Activated effector memory CD4-positive, alpha-beta T cell treated with anti-CD3 and anti-CD28 coated beads, Interleukin-2, amount 50 U/mL, for 16 hours (primary cell): ENCODE data around the gene XKR7.
"Not testable (repeated sequence)": the region's sequence is repeated elsewhere in the genome, so short reads cannot be mapped to it uniquely, and the experiment has no call there.

Experiments
- DNase-seq: peaks from one replicate; pipeline ENCODE4 v3.0.0-alpha.2; 2020

The XKR7 gene

DNA sequence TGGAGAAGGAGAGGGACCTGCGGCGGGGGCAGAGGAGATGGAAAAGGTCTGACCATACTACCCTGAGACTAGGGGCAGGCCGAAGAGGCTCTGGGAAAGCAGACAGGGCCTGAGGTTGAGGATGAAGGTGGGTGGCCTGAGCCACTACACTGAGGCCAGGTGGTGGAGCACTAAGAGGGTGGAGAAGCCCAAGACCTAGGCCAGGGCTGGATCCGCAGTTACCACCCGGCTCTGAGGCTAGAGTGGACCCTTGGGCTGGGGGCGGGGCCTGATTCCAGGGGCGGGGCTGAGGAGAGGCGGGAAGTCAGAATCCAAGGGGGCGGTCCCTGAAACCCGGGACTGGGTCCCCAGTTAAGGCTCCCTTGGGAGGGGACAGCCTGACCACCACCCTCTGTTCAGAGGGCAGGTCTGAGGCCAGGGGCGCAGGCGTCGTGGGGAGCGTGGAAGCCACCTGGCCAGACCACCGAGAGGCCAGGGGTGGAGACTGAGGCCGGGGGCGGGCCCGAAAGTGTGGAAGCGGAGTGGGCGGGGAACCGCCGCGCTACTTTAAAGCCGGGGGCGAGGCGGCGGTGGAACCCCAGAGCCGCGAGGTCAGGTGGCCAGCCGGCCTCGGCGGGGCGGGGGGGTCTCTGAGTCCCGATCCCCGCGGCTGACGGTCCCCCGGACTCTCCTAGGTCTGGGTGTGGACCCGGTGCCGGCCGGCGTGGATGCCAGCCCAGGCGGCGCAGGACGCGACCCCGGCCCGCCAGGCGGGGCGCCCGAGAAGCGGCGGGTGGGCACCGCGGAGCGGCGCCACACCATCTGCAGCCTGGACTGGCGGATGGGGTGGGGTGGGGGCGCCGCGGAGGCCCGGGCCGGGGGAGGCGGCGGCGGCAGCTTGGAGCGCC, 50.6 kb downstream of the XKR7 start:
- DNase-seq, result peak; percentile 79

DNA sequence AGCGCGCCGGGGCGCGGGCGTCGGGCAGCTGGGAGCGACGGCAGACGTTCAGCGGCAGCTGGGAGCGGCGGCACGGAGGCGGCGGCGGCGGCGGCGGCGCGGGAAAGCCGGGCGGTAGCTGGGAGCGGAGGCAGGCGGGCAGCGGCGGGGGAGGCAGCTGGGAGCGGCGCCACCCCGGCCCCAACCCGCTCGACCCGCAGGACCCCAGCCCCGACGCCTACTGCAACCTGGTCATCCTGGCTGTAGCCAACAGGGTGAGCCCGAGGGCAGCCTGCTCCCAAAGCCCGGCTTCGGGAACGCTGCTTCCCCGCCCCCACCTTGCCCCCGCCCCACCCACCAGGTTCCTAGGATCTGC, 51.2 kb downstream of the XKR7 start:
- no peak for DNase-seq

DNA sequence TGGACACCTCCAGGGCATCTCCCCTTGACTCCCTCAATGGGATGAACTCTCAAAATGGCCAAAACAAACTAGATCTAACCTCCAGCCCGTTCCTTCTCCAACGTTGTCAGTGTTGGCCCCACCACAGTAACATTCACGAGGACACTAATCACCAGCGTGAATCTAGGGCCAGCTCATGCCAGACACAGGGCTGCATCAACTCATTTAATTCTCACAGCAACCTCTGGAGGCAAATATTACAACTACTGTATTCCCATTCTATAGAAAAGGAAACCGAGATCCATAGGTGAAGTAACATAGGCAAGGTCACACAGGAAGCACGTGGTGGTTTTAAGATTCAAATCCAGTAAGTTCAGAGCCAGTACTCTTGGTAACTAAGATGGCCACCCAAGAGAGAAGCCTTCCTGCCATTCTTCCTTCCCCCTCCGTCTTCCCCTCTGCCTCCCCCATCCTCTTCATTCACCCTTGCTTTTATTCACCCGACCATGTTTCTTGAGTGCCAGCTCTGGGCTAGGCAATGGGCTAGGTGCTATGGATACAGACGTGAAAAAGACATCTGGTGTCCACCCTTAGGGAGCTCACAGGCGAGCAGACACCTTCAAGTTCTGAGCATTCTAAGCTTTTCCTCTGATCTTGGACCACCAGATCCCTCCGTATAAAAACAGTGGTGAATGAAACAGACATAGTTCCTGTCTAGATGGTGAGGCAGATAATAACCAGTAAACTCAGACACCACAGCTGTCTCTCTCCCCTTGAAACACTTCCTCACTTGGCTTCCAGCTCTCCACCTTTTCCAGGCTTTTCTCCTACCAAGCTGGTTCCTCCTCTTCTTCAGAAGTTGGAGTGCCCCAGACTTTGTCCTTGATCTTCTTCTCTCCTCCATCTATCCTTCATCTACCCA, 51.9 kb downstream of the XKR7 start:
- DNase-seq, result peak; percentile 60

DNA sequence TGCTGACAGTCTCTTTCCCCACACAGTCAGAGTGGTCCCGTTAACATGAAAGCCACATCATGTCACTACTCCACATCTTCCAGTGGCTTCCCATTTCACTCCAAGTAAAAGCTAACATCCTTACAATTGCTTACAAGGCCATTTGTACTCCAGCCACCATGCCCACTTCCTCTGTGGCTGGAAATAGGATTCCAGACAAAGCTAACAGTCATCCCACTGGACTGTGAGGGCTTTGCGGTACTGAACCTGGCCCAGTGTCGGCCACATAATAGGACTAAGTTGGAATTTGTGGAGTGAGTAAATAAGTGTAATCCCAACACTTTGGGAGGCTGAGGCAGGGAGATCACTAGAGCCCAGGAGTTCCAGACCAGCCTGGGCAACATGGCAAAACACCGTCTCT, 53.1 kb downstream of the XKR7 start:
- DNase-seq, result peak; percentile 19

DNA sequence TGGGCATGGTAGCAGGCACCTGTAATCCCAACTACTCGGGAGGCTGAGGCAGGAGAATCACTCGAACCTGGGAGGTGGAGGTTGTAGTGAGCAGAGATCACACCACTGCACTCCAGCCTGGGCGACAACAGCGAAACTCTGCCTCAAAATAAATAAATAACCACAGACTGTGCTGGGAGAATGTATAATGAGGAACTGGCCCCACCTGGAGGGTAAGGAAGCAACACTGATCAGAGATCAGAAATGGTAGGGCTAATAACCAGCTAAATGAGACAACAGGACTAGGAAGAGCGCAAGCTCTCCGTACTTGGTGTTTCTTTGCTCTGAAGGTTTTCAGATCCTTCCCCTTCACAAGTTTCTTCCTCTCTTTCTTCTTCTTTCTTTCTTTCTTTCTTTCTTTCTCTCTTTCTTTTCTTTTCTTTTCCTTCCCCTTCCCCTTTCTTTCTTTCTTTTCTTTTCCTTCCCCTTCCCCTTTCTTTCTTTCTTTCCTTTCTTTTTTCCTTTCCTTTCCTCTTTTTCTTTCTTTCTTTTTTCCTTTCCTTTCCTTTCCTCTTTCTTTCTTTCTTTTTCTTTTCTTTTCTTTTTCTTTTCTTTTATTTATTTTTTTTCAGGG, 56.8 kb downstream of the XKR7 start:
- DNase-seq, result no peak

DNA sequence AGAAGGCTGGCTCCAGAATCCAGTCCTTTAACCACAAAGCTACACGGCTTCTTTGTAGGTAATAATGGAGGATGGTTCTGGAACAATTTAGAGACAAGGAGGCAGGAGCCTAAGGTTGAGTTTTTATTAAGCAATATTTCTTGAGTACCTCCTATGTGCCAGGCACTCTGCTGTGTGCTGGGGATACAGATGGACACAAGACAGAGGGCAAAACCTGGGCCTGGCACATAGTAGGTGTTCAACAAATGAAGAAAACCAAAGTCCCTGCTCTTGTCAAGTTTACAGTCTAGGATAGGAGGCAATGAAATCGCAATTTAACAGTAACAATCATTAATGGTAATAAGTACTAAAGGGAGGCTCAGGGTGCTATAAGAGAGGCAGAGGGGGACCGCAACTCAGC, 59.7 kb downstream of the XKR7 start:
- no peak for DNase-seq

DNA sequence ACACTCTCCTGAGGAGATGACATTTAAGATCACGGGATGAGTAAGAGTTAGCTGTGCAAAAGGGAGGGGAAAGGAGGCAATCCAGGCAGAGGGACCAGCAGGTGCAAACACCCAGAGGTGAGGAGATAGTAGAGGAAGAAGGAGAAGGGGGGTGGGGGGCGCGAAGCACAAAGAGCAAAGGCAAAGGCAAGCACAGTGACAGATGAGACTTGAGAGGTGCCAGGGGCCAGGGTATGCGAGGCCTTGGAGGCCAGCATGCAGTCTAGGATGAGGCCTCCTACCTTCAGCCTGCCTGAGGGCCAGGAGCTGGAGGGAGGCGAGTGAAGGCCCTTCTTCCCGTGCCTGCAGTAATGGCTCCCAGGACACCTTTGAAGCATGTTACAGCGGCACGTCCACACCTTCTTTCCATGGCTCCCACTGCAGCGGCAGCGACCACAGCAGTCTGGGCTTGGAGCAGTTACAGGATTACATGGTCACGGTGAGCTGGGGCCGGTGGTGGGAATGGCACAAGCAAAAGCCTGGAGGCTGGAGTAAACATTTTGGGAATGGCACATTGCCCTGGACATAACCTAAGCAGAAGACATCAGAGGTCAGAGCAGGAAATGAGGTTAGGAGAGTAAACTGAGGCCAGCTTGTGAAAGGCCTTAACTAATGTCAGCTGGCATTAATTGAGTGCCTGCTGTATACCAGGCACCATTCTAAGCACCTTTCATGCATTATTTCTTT, 60.9 kb downstream of the XKR7 start:
- peak; percentile 34 for DNase-seq

DNA sequence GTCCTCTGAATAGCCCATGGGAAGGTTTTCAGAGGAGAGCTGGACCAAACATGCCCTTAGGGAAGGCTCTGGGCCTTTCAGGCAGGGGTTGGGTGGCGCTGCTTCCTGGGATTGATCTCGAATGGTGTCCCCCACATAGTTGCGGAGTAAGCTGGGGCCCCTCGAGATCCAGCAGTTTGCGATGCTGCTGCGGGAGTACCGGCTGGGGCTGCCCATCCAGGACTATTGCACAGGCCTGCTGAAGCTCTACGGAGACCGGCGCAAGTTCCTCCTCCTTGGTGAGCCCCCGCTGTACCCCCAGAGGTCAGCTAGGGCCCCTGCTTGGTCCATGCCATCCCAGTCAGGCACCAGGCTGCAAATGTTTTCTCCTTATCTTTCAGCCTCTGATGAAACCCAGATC, 61.6 kb downstream of the XKR7 start:
- no peak for DNase-seq

DNA sequence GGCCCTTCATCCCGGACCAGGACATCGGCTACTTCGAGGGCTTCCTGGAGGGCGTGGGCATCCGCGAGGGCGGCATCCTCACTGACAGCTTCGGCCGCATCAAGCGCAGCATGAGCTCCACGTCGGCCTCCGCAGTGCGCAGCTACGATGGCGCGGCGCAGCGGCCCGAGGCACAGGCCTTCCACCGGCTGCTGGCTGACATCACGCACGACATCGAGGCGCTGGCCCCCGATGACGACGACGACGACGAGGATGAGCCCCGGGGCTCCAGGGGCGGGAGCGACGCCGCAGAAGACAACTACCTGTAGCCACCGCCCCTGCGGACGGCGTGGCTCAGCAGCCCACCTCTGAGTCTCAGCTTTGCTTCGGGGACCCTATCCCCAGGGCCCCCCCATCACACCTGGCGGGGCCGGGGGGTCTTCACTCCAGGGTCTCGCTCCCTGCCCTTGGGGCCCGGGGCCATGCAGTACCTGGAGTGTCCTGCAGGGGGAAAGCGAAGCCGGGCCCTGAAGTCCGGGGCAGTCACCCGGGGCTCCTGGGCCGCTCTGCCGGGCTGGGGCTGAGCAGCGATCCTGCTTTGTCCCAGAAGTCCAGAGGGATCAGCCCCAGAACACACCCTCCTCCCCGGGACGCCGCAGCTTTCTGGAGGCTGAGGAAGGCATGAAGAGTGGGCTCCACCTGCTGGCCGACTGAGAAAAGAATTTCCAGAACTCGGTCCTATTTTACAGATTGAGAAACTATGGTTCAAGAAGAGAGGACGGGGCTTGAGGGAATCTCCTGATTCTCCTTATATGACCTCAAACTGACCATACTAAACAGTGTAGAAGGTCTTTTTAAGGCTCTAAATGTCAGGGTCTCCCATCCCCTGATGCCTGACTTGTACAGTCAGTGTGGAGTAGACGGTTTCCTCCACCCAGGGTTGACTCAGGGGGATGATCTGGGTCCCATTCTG, 63.3 kb downstream of the XKR7 start:
- DNase-seq, result peak; percentile 83

DNA sequence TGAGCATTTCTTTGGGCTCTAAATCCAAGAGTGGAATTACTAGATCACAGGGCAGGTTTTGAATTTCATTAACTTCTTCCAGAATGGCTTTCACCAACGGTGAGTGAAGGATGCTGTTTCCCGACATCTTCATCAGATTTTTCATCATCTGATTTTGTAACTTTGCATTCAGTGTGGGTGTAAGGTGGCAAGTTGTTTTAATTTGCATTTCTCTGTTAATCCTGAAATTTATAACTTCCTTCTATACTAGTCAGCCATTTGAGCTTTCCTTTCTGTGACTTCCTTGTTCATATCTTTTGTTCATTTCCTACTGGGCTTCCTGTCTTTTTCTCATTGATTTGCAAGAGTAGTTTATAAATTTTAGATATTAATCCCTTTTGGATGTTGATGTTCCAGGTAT, 65.4 kb downstream of the XKR7 start:
- DNase-seq, result no peak

DNA sequence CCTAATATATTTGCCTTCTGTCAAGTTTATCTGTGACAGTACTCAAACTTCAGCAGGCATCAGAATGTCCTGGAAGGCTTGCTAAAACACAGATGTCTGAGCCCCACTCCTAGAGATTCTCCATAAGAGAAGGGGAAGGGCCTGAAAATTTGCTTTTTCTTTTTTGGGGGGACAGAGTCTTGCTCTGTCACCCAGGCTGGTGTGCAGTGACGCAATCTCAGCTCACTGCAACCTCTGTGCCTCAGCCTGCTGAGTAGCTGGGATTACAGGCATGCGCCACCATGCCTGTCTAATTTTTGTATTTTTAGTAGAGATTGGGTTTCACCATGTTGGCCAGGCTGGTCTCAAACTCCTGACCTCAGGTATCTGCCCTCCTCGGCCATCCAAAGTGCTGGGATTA, 65.8 kb downstream of the XKR7 start:
- DNase-seq, result not testable (repeated sequence)

DNA sequence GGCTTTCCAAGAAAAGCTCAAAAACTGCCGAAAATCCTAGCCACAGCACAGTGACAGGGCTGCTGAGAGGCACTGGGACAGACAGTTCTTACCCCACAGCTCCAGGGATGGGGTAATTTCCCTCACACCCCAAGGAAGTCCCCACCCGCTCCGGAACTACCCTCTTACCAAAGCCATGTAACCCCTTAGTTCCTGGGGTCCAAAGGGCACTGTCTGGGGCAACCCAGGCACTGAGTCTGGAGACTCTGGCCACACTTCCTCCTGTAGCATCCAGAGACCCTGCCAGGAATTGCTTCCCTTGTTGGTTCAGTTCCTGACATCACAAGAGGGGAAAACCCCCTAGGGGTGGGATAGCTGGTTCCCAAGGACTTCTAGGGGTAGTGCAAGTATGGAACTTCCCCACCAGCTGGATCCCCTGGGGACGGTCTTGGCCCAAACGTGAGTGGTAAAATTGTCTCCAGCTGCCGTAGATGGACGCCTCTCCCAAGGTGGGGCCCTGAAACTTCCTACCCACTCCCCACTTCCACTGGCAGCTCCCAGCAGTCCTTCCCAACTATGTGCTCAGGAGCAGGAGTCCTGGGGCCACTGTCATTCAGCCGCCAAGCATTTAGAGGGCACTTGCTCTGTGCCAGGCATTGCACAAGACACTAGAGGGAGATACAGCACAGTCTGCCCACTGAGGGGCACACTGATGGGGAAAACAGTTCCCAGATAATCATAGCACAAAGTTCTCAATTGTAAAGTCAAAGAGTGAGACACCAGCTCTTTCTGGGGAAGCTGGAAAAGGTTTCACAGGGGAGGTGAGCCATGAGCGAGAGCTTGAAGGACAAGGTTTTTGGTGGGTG, 66.9 kb downstream of the XKR7 start:
- DNase-seq, result peak; percentile 45

DNA sequence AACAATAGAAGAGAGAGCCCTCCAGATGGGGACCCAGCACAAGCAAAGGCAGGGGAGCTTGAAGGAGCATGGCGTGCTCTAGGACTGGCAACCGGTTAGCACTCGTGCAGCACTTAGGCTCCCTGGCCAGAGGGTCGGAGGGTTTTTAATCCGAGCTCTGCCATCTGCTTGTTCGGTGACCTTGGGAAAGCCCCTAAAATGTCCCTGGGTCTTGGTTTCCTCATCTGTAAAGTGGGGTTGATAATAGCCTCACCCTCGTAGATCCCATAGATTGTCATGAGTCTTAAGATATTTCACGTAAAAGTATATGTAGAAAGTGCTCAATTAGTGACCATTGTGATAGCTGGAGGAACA, 67.5 kb downstream of the XKR7 start:
- DNase-seq, result peak; percentile 30

DNA sequence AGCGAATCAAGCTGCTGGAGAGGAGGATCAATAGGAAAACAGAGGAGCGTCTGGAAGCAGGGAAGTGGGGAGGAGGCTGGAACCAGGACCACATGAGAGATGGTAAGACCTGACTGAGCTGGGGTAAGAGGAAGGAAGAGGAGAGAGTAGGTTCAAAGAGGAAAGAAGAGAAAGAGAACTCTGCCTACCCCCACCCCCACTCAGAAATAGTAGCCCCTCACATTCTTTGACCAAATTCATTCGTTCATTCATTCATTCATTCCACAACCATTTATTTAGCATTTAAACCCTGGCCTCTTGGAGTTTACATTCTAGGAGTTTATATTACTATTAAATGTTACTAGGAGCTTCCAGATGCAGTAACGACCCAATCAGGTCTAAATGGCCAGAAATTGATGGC, 68.3 kb downstream of the XKR7 start:
- DNase-seq, result peak; percentile 22

DNA sequence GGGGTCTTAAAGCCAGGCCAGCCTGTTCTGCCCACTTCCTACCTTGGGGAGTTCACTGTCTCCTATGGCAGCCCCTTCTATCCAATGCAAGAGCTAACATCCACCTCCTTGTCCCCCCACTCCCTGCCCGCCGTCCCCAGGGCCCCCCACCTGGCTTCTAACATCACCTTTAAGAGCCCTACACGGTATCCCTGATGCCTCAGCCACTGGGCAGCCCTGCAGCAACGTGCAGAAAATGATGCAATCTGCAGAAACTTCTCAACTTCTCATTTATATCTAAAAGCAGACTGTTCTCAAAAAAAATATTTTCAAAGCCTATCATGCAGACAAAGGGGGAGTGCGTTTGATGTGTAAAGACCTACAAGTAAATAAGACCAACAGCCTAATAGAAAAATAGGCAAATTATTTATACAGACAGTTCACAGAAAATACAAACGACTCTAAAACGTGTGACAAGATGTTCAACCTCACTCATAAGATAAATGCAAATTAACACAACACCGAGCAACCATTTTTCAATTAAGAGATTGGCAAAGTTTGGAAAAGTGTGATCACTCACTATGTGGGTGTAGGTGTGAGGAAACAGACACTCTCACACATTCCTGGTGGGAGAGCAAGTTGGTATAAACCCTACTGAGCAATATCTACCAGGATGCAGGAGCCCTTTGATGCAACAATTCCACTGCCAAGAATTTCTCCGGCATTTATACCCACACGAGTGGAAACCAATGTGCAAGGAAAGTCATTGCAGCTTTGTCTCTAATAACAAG, 69.0 kb downstream of the XKR7 start:
- DNase-seq, result no peak

DNA sequence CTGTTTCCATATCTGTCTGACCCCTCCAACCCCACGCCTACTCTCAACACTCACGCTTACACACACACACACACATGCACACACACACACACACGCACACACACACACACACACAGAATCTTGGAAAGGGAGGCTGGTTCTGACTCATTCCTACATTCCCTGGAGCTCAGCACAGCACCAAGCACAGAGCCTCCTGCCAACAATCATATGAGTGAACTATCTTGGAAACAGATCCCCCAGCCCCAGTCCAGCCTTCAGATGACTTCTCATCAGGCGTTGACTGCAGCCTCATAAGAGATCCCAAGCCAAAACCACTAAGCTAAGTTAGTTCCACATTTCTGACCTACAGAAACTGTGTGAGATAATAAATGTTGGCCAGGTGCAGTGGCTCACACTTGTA, 70.0 kb downstream of the XKR7 start:
- DNase-seq, result no peak

DNA sequence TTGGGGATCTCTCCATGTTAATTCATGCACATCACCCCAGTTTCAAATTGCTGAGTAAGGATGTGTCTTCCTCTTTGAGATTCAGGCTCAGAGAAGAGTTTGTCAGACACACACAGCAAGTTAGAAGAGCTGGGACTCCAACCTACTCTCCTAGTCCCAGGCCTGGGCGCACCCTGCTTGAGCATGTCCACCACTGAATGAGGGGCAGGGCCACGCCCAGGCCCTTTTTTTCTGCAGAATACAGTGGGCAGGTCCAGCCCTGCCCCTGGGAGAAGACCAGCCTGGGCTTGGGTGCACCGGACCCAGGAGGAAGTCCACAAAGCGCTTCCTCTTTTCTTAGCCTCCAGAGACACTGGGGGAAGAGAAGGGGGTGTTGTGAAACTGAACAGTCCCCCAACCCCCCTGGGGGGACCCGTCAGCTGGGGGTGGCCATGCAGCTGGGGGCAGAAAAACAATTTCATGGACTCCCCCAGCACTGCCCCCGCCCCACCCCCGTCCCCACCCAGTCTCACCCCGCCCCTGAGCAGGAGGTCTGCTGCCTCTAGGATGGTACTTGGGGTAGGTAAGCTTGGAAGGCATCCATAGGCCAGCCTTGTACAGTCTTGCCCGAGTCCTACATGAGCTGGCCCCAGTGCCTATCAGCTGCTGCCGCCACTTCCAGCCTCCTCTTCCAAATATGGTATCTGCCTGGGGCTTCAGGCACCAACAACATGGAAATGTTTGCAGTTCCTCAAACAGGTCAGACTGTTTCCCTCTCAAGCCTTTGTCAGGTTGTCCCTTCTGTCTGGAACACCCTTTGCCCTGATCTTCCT, 72.4 kb downstream of the XKR7 start:
- no peak for DNase-seq

DNA sequence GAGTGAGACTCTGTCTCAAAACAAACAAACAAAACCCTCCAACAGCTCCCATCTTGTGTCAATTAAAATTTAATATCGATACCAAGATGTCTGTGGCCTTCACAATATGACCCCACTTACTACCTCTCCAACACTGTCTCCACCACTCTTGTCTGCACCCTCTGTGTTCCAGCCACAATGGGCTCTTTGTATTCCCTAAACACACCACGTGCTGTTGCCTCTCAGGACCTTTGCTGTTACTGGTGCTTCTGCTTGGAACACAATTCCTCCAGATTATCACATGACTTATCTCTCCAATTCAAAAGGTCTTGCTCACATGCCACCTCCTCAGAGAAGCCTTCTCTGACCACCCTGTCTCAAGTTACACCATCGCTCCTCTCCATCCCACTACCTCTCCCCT, 78.0 kb downstream of the XKR7 start:
- DNase-seq, result no peak

DNA sequence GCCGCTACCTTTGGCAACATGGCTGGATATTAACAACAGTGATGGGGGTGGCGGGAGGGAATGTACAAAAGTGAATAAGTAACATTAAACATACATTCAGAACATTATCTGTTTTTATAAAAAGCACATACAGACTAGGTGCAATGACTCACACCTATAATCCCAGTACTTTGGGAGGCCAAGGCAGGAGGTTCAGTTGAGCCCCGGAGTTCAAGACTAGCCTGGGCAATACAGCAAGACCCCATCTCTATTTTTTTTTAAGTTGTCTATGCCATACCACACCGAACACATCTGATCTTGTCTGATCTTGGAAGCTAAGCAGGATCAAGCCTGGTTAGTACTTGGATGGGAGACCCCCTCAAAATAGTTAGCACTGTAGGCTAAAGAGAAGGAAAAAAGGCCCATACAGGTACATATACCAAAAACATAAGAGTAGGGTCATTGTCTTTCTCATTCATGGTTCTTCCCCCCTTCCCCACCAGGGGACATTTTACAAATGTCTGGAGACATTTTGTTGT, 82.4 kb downstream of the XKR7 start:
- DNase-seq, result no peak
